ENCODE data around the gene EPB41L4A.
"Not testable (repeated sequence)": the region's sequence is repeated elsewhere in the genome, so short reads cannot be mapped to it uniquely, and the experiment has no call there.

Gene EPB41L4A

DNA sequence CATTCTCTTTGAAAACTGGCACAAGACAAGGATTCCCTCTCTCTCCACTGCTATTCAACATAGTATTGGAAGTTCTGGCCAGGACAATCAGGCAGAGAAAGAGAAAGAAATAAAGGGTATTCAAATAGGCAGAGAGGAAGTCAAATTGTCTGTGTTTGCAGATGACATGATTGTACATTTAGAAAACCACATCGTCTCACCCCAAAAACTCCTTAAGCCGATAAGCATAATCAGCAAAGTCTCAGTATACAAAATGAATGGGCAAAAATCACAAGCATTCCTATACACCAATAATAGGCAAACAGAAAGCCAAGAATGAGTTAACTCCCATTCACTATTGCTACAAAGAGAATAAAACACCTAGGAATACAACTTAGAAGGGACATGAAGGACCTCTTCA is 21.0 kb upstream of the EPB41L4A start:
- TF ChIP-seq, protein P1, sequence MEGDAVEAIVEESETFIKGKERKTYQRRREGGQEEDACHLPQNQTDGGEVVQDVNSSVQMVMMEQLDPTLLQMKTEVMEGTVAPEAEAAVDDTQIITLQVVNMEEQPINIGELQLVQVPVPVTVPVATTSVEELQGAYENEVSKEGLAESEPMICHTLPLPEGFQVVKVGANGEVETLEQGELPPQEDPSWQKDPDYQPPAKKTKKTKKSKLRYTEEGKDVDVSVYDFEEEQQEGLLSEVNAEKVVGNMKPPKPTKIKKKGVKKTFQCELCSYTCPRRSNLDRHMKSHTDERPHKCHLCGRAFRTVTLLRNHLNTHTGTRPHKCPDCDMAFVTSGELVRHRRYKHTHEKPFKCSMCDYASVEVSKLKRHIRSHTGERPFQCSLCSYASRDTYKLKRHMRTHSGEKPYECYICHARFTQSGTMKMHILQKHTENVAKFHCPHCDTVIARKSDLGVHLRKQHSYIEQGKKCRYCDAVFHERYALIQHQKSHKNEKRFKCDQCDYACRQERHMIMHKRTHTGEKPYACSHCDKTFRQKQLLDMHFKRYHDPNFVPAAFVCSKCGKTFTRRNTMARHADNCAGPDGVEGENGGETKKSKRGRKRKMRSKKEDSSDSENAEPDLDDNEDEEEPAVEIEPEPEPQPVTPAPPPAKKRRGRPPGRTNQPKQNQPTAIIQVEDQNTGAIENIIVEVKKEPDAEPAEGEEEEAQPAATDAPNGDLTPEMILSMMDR (IDR thresholded peaks at IDR 0.05) = no peak
- no peak overlapping the region for H3K4me2 ChIP-seq (ENCODE audit: low read length)
- H3K36me3 ChIP-seq (ENCODE audit: control insufficient read depth, insufficient read depth, low read length) = no peaks in the 10 kb centered on the region
- no peaks in the 10 kb centered on the region for H3K9me3 ChIP-seq (ENCODE audit: control insufficient read depth, low read length)
- no peaks in the 10 kb centered on the region for H3K4me1 ChIP-seq
- H3K4me3 ChIP-seq (ENCODE audit: low read depth, low read length) = no peak overlapping the region
- no peaks in the 10 kb centered on the region for H3K79me2 ChIP-seq
- no peak overlapping the region for H3K9ac ChIP-seq
- no peaks in the 10 kb centered on the region for H3K27me3 ChIP-seq (ENCODE audit: control insufficient read depth, insufficient read depth, low read length)
- H3K27ac ChIP-seq = no peak overlapping the region
- H2AFZ ChIP-seq = no peak overlapping the region

DNA sequence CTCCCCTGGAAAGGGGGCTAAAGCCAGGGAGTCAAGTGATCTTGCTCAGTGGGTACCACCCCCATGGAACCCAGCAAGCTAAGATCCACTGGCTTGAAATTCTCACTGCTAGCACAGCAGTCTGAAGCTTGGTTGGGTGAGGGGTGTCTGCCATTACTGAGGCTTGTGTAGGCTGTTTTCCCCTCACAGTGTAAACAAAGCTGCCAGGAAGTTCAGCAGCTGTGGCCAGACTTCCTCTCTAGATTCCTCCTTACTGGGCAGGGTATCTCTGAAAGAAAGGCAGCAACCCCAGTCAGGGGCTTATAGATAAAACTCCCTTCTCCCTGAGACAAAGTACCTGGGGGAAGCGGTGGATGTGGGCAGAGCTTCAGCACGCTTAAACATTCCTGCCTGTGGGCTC is 17.1 kb upstream of the EPB41L4A start:
- TF ChIP-seq, protein P1 (IDR thresholded peaks at IDR 0.05) = no peak
- H3K4me2 ChIP-seq (ENCODE audit: low read length) = no peak overlapping the region
- no peaks in the 10 kb centered on the region for H3K36me3 ChIP-seq (ENCODE audit: control insufficient read depth, insufficient read depth, low read length)
- H3K4me1 ChIP-seq = no peaks in the 10 kb centered on the region
- no peaks in the 10 kb centered on the region for H3K79me2 ChIP-seq
- H3K9ac ChIP-seq = no peak overlapping the region
- H3K4me3 ChIP-seq (ENCODE audit: low read depth, low read length) = no peak overlapping the region
- no peak overlapping the region for H3K27ac ChIP-seq
- no peaks in the 10 kb centered on the region for H3K27me3 ChIP-seq (ENCODE audit: control insufficient read depth, insufficient read depth, low read length)
- H3K9me3 ChIP-seq (ENCODE audit: control insufficient read depth, low read length) = no peaks in the 10 kb centered on the region
- H2AFZ ChIP-seq = no peak overlapping the region

DNA sequence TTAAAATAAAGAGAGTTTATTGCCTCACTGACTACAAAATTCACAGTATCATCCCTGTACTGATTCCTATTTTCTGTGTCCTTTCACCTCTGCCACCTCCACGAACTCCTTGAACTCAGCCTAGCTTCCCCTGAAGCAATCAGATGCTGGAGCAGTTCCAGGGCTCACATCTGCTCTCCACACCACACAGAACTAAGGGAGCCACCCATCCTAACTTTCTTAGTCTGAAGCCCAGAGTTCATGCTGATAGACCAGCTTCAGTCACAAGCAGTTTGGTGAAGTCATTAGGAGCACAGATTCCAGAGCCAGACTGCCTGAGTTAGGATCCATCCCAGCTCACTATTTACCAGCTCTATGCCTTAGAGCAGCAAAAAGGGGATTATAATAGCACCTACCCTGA is 15.6 kb upstream of the EPB41L4A start:
- H3K4me1 ChIP-seq = no peaks in the 10 kb centered on the region
- no peak overlapping the region for H2AFZ ChIP-seq
- H3K27me3 ChIP-seq (ENCODE audit: control insufficient read depth, insufficient read depth, low read length) = no peaks in the 10 kb centered on the region
- TF ChIP-seq, protein P1 (IDR thresholded peaks at IDR 0.05) = no peak
- H3K4me3 ChIP-seq (ENCODE audit: low read depth, low read length) = no peak overlapping the region
- H3K9me3 ChIP-seq (ENCODE audit: control insufficient read depth, low read length) = no peaks in the 10 kb centered on the region
- no peaks in the 10 kb centered on the region for H3K36me3 ChIP-seq (ENCODE audit: control insufficient read depth, insufficient read depth, low read length)
- H3K27ac ChIP-seq = no peak overlapping the region
- no peak overlapping the region for H3K4me2 ChIP-seq (ENCODE audit: low read length)
- H3K79me2 ChIP-seq = no peaks in the 10 kb centered on the region
- H3K9ac ChIP-seq = no peak overlapping the region

DNA sequence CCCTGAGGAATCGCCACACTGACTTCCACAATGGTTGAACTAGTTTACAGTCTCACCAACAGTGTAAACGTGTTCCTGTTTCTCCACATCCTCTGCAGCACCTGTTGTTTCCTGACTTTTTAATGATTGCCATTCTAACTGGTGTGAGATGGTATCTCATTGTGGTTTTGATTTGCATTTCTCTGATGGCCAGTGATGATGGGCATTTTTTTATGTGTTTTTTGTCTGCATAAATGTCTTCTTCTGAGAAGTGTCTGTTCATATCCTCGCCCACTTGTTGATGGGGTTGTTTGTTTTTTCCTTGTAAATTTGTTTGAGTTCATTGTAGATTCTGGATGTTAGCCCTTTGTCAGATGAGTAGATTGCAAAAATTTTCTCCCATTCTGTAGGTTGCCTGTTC is 7.1 kb upstream of the EPB41L4A start:
- H3K36me3 ChIP-seq (ENCODE audit: control insufficient read depth, insufficient read depth, low read length); H3K9me3 ChIP-seq (ENCODE audit: control insufficient read depth, low read length); H3K4me2 ChIP-seq (ENCODE audit: low read length); H3K27me3 ChIP-seq (ENCODE audit: control insufficient read depth, insufficient read depth, low read length); H3K4me3 ChIP-seq (ENCODE audit: low read depth, low read length); H3K79me2 ChIP-seq; H3K9ac ChIP-seq; H3K27ac ChIP-seq; H2AFZ ChIP-seq; H3K4me1 ChIP-seq: not testable (repeated sequence)

DNA sequence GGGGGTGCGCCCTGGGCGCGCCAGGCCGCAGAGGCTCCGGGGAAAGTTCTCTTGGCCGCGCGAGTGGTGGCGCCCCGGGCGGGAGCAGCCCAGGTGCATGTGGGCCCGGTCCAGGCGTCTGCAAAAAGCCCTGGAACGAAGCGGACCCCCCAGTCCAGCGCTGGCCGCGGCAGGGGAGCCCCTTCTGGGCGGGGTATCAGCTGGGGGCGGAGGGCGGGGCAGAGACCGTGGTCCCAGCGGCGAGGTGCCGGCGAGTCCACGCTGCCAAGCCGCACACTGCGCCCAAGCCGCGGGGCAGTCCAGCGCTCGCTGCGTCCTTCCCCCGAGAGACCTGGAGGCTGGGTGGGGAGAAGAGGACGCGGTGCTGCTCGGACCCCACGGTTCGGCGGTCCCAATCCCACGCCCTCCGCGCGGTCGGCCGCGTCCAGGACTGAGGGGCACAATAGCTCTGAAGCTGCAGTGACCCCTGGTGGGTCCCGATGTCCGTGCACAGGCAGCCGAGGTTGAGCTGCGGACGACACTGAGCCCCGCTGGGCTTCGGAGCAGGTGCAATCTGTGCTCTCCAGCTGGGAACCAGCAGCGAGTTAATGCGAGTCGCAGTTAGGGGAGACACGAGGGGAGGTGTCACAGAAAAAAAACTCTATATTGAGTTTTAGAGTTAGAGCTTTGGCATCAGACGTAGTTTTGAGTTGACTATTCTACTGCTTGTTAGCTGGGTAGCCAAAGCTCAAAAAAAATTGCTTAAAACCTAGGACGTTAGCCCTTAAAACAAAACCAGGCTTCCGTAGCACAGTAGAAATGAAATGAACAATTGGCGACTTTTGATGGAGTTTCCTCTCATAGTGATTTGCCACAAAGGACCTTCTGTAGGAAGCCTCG is 1.1 kb upstream of the EPB41L4A start:
- H2AFZ ChIP-seq = peak overlapping the region; percentile 96
- no peaks in the 10 kb centered on the region for H3K36me3 ChIP-seq (ENCODE audit: control insufficient read depth, insufficient read depth, low read length)
- peak overlapping the region; percentile 91 for H3K4me3 ChIP-seq (ENCODE audit: low read depth, low read length)
- H3K4me2 ChIP-seq (ENCODE audit: low read length) = peak overlapping the region; percentile 75
- H3K4me1 ChIP-seq = peaks cover 4% of the 10 kb centered on the region
- TF ChIP-seq, protein P1 (IDR thresholded peaks at IDR 0.05) = peak; percentile 96
- peak overlapping the region; percentile 71 for H3K9ac ChIP-seq
- H3K27ac ChIP-seq = peak overlapping the region; percentile 88
- peaks cover 25% of the 10 kb centered on the region for H3K79me2 ChIP-seq
- H3K27me3 ChIP-seq (ENCODE audit: control insufficient read depth, insufficient read depth, low read length) = no peaks in the 10 kb centered on the region
- H3K9me3 ChIP-seq (ENCODE audit: control insufficient read depth, low read length) = no peaks in the 10 kb centered on the region

Measured in parathyroid adenoma (tissue), 2 donors.